Fibroblast of mammary gland (primary cell): ENCODE data around the gene EPRS1.

Experiments used
- DNase-seq: peaks from one replicate; pipeline ENCODE4 v3.0.0-alpha.2; 2010; ENCODE audit warnings: low read depth
- H3K4me3 ChIP-seq: 2 replicates; pipeline ENCODE4 v1.5.1; 2011; ENCODE audit warnings: low read depth, mild to moderate bottlenecking, low read length, moderate library complexity; ENCODE audit not compliant: control insufficient read depth
- CTCF ChIP-seq: conservative IDR thresholded peaks from 2 replicates; pipeline ENCODE4 v1.5.1; 2011; ENCODE audit warnings: low read depth, low read length, inconsistent platforms; ENCODE audit not compliant: control insufficient read depth, insufficient read depth

EPRS1 gene

GRCh38 chr1:220046052-220046930, at the start of gene EPRS1:
EPRS1 (minus strand) TSS chr1:220046505; CDS start chr1:220046388, 117 bp downstream.
- TF ChIP-seq CTCF, result peak; percentile 57
- peak; percentile 99 for DNase-seq
- peak within 1 kb of the TSS; percentile 83 for H3K4me3 ChIP-seq

DNA sequence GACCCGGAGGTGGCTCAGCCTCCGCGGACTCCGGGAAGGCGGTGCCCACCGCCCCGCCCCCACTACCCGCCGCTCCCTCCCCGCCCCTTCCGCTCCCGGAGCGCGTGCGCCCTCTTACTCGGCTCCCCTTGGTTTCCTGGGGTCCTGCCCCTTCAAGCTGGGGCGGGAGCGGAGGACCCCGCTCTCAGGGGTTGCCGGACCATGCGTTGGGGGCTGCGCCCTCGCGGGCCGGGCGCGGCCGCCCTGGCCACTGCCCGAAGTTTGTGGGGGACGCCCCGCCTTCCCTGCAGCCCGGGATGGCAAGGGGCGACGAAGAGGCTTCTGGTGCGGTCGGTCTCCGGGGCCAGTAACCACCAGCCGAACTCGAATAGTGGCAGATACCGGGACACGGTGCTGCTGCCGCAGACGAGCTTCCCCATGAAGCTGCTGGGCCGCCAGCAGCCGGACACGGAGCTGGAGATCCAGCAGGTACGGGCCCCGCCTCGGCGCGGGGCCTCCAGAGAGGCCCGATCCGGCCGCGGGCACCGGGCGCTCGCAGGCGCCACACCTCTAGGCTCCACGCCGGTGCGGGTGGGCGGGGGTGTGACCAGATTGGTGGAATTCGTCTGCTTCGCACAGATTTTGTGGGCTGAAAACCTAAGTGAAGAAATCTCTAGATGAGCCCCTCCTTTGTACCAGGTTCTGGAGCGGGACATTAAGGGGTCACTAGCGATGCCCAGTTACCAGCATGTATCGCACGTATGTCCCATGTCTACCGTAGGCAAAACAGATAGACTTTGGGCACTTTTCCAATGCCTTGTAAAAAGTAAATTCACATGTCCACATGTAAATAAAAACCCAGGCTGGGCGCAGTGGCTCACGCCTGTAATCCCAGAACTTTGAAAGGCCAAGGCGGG, 48.0 kb upstream of the EPRS1 start, which contains the start of gene IARS2:
TSS of gene IARS2 (plus strand) at position 117 of the 896 bp plus-strand sequence. CDS start at position 202, 85 bp downstream.
- H3K4me3 ChIP-seq, result peak within 1 kb of the TSS; percentile 68
- TF ChIP-seq CTCF, result no peak
- DNase-seq, result peak; percentile 74

- no peak overlapping the region for H3K4me3 ChIP-seq
- no peak for TF ChIP-seq CTCF
- peak; percentile 3 for DNase-seq
These were observed 47.2 kb upstream of the EPRS1 start for GRCh38 chr1:220093361-220094015.

DNA sequence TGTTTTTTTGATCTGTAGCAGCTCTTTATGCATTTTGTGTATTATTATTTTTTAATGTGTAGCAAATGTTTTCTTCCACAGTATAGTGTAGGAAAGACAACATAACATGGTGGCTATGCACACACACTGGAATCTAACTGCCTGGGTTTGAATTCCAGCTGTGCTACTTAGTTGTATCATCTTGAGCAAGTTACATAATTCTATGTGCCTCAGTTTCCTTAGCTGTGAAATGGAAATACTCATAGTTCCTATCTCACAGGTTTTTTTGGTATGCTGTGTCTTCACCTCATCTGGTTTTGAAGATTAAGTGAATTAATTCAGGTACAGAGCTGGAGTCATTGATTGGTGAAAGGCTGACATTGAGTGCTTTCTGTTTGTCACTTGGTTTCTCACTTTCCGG, 46.4 kb upstream of the EPRS1 start:
- TF ChIP-seq CTCF, result no peak
- no peak for DNase-seq
- H3K4me3 ChIP-seq, result no peak overlapping the region

DNA sequence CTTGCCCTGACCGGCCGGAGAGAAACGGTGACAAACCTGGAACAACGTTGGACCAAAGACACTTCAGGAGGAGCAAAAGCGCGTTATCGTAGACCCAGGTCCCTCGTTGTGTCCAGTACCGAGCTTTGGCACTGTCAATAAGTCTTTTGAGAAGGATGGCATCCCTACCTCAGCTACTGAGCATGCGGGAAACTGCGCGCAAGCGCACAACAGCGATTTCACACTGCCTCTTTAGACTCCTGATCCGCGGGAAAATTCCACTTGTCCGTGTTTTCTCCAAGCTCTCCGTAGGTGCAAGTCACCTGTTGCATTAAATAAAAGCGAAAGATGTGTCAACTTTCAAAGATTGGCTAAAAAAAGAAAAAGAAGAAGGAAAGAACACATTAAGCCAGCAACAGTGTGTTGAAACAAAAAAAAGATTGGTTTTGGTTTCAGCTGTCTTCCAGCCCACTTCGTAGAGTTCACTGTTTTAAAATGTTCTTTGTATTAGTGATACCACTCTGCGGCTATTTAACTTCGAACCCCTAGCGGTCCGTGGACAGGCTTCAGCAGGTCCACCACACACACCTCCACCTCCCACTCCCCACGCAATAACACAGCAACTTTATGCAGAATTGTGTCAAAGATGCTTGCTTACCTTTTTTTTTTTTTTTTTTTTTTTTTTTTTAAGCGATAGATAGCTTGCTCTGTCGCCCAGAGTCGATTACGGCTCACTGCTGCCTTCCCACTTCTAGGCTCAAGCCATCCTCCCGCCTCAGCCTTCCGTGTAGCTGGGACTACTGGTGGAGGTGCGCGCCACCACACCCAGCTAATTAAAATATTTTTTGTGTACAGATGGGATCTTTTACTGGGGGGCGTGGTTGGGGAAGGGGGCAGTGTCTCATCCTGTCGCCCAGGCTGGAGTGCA, 43.6 kb upstream of the EPRS1 start, which contains the start of gene BPNT1:
TSS of gene BPNT1 (minus strand) at position 139 of the 907 bp plus-strand sequence. CDS start 9,942 bp downstream, outside the sequence.
- peak; percentile 92 for DNase-seq
- H3K4me3 ChIP-seq, result peak within 1 kb of the TSS; percentile 85
- no peak for TF ChIP-seq CTCF
